ENCODE results near the gene U2AF1. TPM values are rescaled to one million over a fixed set of nuclear protein-coding genes. Genes with fewer than 3 reads are reported as not detected.
"Not testable (repeated sequence)": the region's sequence is repeated elsewhere in the genome, so short reads cannot be mapped to it uniquely, and the experiment has no call there.

U2AF1 gene
- total RNA-seq, 2 donors from 2014 or later: 17.8 to 24.3 TPM

GRCh38 chr21:43102281-43102680, 5.1 kb downstream of the U2AF1 start:
- not testable (repeated sequence) for H3K27ac ChIP-seq; H3K4me1 ChIP-seq; DNase-seq (ENCODE audit: low spot score); H3K9me3 ChIP-seq; H3K27me3 ChIP-seq; H3K4me3 ChIP-seq; H3K36me3 ChIP-seq

GRCh38 chr21:43101676-43102075, 5.7 kb downstream of the U2AF1 start:
- not testable (repeated sequence) for H3K36me3 ChIP-seq; H3K4me3 ChIP-seq; H3K9me3 ChIP-seq; H3K27me3 ChIP-seq; H3K27ac ChIP-seq; DNase-seq (ENCODE audit: low spot score); H3K4me1 ChIP-seq

GRCh38 chr21:43101000-43101399, 6.4 kb downstream of the U2AF1 start:
- not testable (repeated sequence) for H3K27me3 ChIP-seq; DNase-seq (ENCODE audit: low spot score); H3K4me1 ChIP-seq; H3K9me3 ChIP-seq; H3K36me3 ChIP-seq; H3K27ac ChIP-seq; H3K4me3 ChIP-seq

GRCh38 chr21:43091979-43092614, 15.3 kb downstream of the U2AF1 start:
- not testable (repeated sequence) for H3K9me3 ChIP-seq; H3K27ac ChIP-seq; H3K27me3 ChIP-seq; H3K4me3 ChIP-seq; DNase-seq (ENCODE audit: low spot score); H3K4me1 ChIP-seq; H3K36me3 ChIP-seq

- H3K9me3 ChIP-seq; H3K4me1 ChIP-seq; DNase-seq (ENCODE audit: low spot score); H3K27me3 ChIP-seq; H3K27ac ChIP-seq; H3K4me3 ChIP-seq; H3K36me3 ChIP-seq: not testable (repeated sequence)
Measured at GRCh38 chr21:43090947-43091346, 16.4 kb downstream of the U2AF1 start.

- not testable (repeated sequence) for H3K27ac ChIP-seq; H3K27me3 ChIP-seq; H3K4me1 ChIP-seq; DNase-seq (ENCODE audit: low spot score); H3K36me3 ChIP-seq; H3K9me3 ChIP-seq; H3K4me3 ChIP-seq
Measured at GRCh38 chr21:43089463-43089862, 17.9 kb downstream of the U2AF1 start.

- H3K9me3 ChIP-seq; H3K36me3 ChIP-seq; H3K4me1 ChIP-seq; H3K27ac ChIP-seq; H3K4me3 ChIP-seq; DNase-seq (ENCODE audit: low spot score); H3K27me3 ChIP-seq: not testable (repeated sequence)
Measured at GRCh38 chr21:43082587-43083300, 24.6 kb downstream of the U2AF1 start.

GRCh38 chr21:43076643-43077042, 30.7 kb downstream of the U2AF1 start:
- not testable (repeated sequence) for H3K9me3 ChIP-seq; H3K4me3 ChIP-seq; DNase-seq (ENCODE audit: low spot score); H3K4me1 ChIP-seq; H3K27ac ChIP-seq; H3K36me3 ChIP-seq; H3K27me3 ChIP-seq

GRCh38 chr21:43076023-43076637, 31.2 kb downstream of the U2AF1 start:
- not testable (repeated sequence) for H3K9me3 ChIP-seq; H3K36me3 ChIP-seq; H3K4me1 ChIP-seq; H3K27ac ChIP-seq; H3K4me3 ChIP-seq; H3K27me3 ChIP-seq; DNase-seq (ENCODE audit: low spot score)

GRCh38 chr21:43075170-43076022, 32.0 kb downstream of the U2AF1 start, which contains the start of gene CBS:
TSS of gene CBS (minus strand) at chr21:43075835. CDS start at chr21:43072193, 3,642 bp downstream.
- not testable (repeated sequence) for H3K4me1 ChIP-seq; H3K27ac ChIP-seq; DNase-seq (ENCODE audit: low spot score); H3K4me3 ChIP-seq; H3K9me3 ChIP-seq; H3K36me3 ChIP-seq; H3K27me3 ChIP-seq

GRCh38 chr21:43074401-43075169, 32.8 kb downstream of the U2AF1 start:
- not testable (repeated sequence) for H3K27ac ChIP-seq; H3K4me3 ChIP-seq; H3K9me3 ChIP-seq; H3K36me3 ChIP-seq; DNase-seq (ENCODE audit: low spot score); H3K4me1 ChIP-seq; H3K27me3 ChIP-seq

- H3K4me1 ChIP-seq; H3K27me3 ChIP-seq; H3K36me3 ChIP-seq; H3K27ac ChIP-seq; H3K4me3 ChIP-seq; H3K9me3 ChIP-seq; DNase-seq (ENCODE audit: low spot score): not testable (repeated sequence)
Measured at GRCh38 chr21:43072742-43073141, 34.6 kb downstream of the U2AF1 start.

GRCh38 chr21:43069682-43070081, 37.7 kb downstream of the U2AF1 start:
- H3K27me3 ChIP-seq; H3K27ac ChIP-seq; DNase-seq (ENCODE audit: low spot score): not testable (repeated sequence)

GRCh38 chr21:43068065-43068464, 39.3 kb downstream of the U2AF1 start:
- DNase-seq (ENCODE audit: low spot score); H3K4me1 ChIP-seq; H3K27ac ChIP-seq; H3K36me3 ChIP-seq; H3K9me3 ChIP-seq; H3K4me3 ChIP-seq; H3K27me3 ChIP-seq: not testable (repeated sequence)

More at GRCh38 chr21:43069682-43070081, 37.7 kb downstream of the U2AF1 start:
- H3K4me3 ChIP-seq, H3K4me1 ChIP-seq, H3K9me3 ChIP-seq, H3K36me3 ChIP-seq: not testable (repeated sequence)

Measured in right atrium auricular region (tissue), 2 donors.